ENCODE measurements around the gene LNX2.

The LNX2 gene

DNA sequence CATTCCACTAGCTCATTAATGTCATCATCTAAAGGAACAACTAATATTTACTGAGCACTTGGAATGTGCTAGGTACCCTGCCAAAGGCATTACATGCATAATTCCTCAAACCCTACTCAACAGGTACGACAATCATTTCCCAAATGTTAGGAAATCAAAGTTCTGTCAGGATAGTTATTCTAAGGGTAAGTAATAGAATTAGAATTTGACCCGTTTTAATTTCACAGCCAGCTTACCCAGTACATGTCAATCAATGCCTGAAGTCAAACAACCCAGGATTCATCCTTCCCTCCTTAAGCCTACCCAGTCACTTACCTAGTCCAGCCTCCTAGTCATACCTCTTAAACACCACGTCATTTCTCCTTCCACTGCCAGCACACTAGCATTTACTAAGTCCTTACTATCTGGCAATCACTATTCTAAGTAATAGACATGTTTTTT lies 2.4 kb downstream of the LNX2 start:
- Histone ChIP-seq H3K36me3 (ENCODE audit: control insufficient read depth, insufficient read depth, low read length) (no peaks in the 10 kb centered on the region), H3K9ac (no peak overlapping the region), H3K79me2 (peaks cover 25% of the 10 kb centered on the region), H3K27me3 (ENCODE audit: control insufficient read depth, insufficient read depth, low read length) (no peaks in the 10 kb centered on the region), H3K27ac (no peak overlapping the region), H3K4me1 (peaks cover 3% of the 10 kb centered on the region), H3K4me3 (ENCODE audit: low read depth, low read length) (no peak overlapping the region), H3K4me2 (ENCODE audit: low read length) (no peak overlapping the region), H2AFZ (no peak overlapping the region), H3K9me3 (ENCODE audit: control insufficient read depth, low read length) (no peaks in the 10 kb centered on the region)
- TF ChIP-seq, protein P1, sequence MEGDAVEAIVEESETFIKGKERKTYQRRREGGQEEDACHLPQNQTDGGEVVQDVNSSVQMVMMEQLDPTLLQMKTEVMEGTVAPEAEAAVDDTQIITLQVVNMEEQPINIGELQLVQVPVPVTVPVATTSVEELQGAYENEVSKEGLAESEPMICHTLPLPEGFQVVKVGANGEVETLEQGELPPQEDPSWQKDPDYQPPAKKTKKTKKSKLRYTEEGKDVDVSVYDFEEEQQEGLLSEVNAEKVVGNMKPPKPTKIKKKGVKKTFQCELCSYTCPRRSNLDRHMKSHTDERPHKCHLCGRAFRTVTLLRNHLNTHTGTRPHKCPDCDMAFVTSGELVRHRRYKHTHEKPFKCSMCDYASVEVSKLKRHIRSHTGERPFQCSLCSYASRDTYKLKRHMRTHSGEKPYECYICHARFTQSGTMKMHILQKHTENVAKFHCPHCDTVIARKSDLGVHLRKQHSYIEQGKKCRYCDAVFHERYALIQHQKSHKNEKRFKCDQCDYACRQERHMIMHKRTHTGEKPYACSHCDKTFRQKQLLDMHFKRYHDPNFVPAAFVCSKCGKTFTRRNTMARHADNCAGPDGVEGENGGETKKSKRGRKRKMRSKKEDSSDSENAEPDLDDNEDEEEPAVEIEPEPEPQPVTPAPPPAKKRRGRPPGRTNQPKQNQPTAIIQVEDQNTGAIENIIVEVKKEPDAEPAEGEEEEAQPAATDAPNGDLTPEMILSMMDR (IDR thresholded peaks at IDR 0.05), result no peak

DNA sequence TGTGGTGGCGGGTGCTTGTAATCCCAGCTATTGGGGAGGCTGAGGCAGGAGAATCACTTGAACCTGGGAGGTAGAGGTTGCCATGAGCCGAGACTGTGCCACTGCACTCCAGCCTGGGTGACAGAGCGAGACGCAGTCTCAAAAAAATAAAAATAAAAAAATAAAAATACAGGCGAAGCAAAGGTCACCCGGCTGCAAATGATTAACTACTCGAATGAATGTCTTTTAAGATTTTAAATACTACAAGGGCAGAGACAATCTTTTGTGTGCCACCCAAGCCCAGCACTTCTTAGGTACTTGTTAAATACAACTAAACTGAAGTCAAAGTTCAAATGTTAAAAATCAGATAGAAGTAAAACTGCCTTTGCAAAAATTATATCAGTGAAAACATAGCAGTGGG lies 6.7 kb downstream of the LNX2 start:
- no peaks in the 10 kb centered on the region for H3K9me3 ChIP-seq (ENCODE audit: control insufficient read depth, low read length)
- H3K4me2 ChIP-seq (ENCODE audit: low read length), result no peak overlapping the region
- no peaks in the 10 kb centered on the region for H3K36me3 ChIP-seq (ENCODE audit: control insufficient read depth, insufficient read depth, low read length)
- H3K79me2 ChIP-seq, result peaks cover 29% of the 10 kb centered on the region
- TF ChIP-seq, protein P1 (IDR thresholded peaks at IDR 0.05), result no peak
- no peak overlapping the region for H3K9ac ChIP-seq
- H2AFZ ChIP-seq, result no peak overlapping the region
- no peaks in the 10 kb centered on the region for H3K27me3 ChIP-seq (ENCODE audit: control insufficient read depth, insufficient read depth, low read length)
- no peak overlapping the region for H3K27ac ChIP-seq
- H3K4me3 ChIP-seq (ENCODE audit: low read depth, low read length), result no peak overlapping the region
- H3K4me1 ChIP-seq, result peaks cover under 1% of the 10 kb centered on the region

DNA sequence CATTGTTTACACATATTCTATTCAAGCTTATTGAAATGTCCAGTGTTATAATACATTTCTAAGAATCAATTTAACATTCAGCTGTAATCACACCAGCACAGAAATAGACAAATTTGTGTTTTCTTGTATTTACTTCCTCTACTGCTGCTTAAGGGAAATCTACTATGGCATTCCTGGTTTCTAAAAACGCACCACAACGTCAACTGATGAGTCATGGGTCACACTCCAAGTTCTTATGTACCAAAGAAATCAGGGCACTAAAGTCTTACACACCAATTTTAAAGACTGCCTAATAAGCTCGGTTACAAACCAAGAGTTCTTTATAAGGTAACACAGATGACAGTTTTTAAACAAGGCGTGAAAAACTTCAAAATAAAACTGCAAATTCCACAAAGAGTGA lies 13.2 kb downstream of the LNX2 start:
- Histone ChIP-seq H3K27ac (no peak overlapping the region), H3K79me2 (peaks cover 8% of the 10 kb centered on the region), H3K36me3 (ENCODE audit: control insufficient read depth, insufficient read depth, low read length) (no peaks in the 10 kb centered on the region), H3K9ac (no peak overlapping the region), H3K27me3 (ENCODE audit: control insufficient read depth, insufficient read depth, low read length) (no peaks in the 10 kb centered on the region), H3K4me1 (no peaks in the 10 kb centered on the region), H3K4me2 (ENCODE audit: low read length) (no peak overlapping the region), H3K9me3 (ENCODE audit: control insufficient read depth, low read length) (no peaks in the 10 kb centered on the region), H2AFZ (no peak overlapping the region), H3K4me3 (ENCODE audit: low read depth, low read length) (no peak overlapping the region)
- TF ChIP-seq, protein P1 (IDR thresholded peaks at IDR 0.05), result no peak

DNA sequence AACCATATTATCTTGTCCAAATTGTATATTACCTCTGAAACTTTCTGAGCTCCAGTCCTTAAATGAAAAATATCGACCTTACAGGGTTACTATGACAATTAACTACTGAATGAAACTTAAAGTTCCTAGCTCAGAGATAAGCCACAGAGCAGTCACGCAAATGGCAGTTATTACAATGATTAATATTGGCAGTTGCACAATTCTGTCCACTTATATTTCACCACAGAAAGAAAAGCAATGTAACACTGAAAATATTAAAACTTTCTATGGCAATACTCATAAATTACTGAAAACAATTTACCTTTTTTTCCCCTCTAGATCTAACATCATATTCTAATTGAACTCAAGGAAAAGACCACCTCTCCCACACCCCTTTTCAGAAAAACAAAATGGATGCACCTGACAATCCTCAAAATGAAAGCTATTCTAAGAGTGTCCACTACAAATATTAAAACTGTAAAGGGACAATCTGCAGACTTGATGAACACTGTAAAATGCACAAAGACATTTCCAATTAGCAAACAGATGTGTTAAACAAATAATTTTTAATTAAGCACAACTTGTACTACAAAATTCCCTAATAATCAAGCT lies 14.6 kb downstream of the LNX2 start:
- TF ChIP-seq, protein P1 (IDR thresholded peaks at IDR 0.05), result no peak
- H3K79me2 ChIP-seq, result peaks cover 7% of the 10 kb centered on the region
- no peak overlapping the region for H3K4me3 ChIP-seq (ENCODE audit: low read depth, low read length)
- H3K27me3 ChIP-seq (ENCODE audit: control insufficient read depth, insufficient read depth, low read length), result no peaks in the 10 kb centered on the region
- H3K4me2 ChIP-seq (ENCODE audit: low read length), result no peak overlapping the region
- H3K27ac ChIP-seq, result no peak overlapping the region
- H3K4me1 ChIP-seq, result no peaks in the 10 kb centered on the region
- no peak overlapping the region for H2AFZ ChIP-seq
- H3K9ac ChIP-seq, result no peak overlapping the region
- no peaks in the 10 kb centered on the region for H3K9me3 ChIP-seq (ENCODE audit: control insufficient read depth, low read length)
- no peaks in the 10 kb centered on the region for H3K36me3 ChIP-seq (ENCODE audit: control insufficient read depth, insufficient read depth, low read length)

DNA sequence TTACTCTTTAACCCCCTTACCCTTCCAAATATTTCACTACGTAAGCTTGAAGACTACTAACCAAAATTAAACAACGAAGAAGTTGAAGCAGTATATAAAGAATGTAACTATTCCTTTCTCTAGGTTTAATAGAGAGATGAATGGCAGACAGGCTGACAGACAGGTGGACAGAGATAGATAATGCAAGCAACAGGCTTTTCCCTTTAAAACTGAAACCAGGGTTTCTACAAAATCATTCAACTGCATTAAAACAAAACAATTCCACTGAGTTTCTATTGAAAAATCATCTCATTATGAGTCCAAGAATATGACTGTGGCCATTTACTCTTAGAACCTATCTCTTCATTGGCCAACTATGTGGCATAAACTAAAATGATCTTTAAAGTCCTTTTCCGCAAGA lies 15.2 kb downstream of the LNX2 start:
- no peaks in the 10 kb centered on the region for H3K9me3 ChIP-seq (ENCODE audit: control insufficient read depth, low read length)
- no peaks in the 10 kb centered on the region for H3K27me3 ChIP-seq (ENCODE audit: control insufficient read depth, insufficient read depth, low read length)
- peaks cover 7% of the 10 kb centered on the region for H3K79me2 ChIP-seq
- no peak overlapping the region for H2AFZ ChIP-seq
- no peak overlapping the region for H3K27ac ChIP-seq
- no peaks in the 10 kb centered on the region for H3K36me3 ChIP-seq (ENCODE audit: control insufficient read depth, insufficient read depth, low read length)
- TF ChIP-seq, protein P1 (IDR thresholded peaks at IDR 0.05), result no peak
- no peak overlapping the region for H3K4me2 ChIP-seq (ENCODE audit: low read length)
- H3K4me1 ChIP-seq, result no peaks in the 10 kb centered on the region
- H3K9ac ChIP-seq, result no peak overlapping the region
- H3K4me3 ChIP-seq (ENCODE audit: low read depth, low read length), result no peak overlapping the region
